Endothelial cell of umbilical vein (primary cell): Measurements from ENCODE around the gene TTC13. TPM values are rescaled to one million over a fixed set of nuclear protein-coding genes. Genes with fewer than 3 reads are reported as not detected.

ENCODE experiments used
- BruUV-seq: library from RNA; stranded (reverse); fragments of 400-500 nt; replicated peaks from 2 replicates; lab custom pipeline; 2021; lab: Mats Ljungman, UMichigan
- CTCF ChIA-PET: fragments of 300-600, 350-600 bp; sonication (Branson Sonifier 250); formaldehyde crosslinking; loops from one replicate; lab custom pipeline; 2021; ENCODE audit warnings: antibody characterized with exemption, inconsistent platforms; lab: Charles Lee
- POLR2A ChIA-PET: fragments of 300-600, 350-600 bp; sonication (Branson Sonifier 250); formaldehyde crosslinking; loops from one replicate; lab custom pipeline; 2021; ENCODE audit warnings: antibody characterized with exemption, inconsistent platforms; lab: Charles Lee
- DNase-seq: peaks from one replicate; pipeline ENCODE4 v3.0.0-alpha.2; 2011; ENCODE audit warnings: low read depth, low spot score
- FAIRE-seq: peaks from 2 replicates; lab custom pipeline; 2011; peaks lifted over from hg19 to GRCh38; lab: Jason Lieb, UNC
- H2AFZ ChIP-seq: 2 replicates; pipeline ENCODE4 v1.6.0; 2012; ENCODE audit warnings: low read depth, low read length, control low read depth, inconsistent platforms
- H3K27ac ChIP-seq: 2 replicates; pipeline ENCODE4 v1.5.1; 2011; ENCODE audit warnings: low read depth, mild to moderate bottlenecking, control low read depth, low read length, moderate library complexity; ENCODE audit not compliant: insufficient read depth
- H3K27me3 ChIP-seq, 2 experiments: 2 replicates each; pipeline versions ENCODE4 v1.6.0 to v1.6.1; 2011; ENCODE audit warnings: low read length in 2 of 2, mixed read lengths in 1 of 2; ENCODE audit not compliant: control insufficient read depth in 2 of 2, insufficient read depth in 2 of 2
- H3K36me3 ChIP-seq, 2 experiments: 2 replicates in 1 of 2; 3 replicates in 1 of 2; pipeline ENCODE4 v1.5.1; 2011; ENCODE audit warnings: low read length in 2 of 2, mild to moderate bottlenecking in 1 of 2, moderate library complexity in 1 of 2; ENCODE audit not compliant: control insufficient read depth in 2 of 2, insufficient read depth in 2 of 2; ENCODE audit errors: extremely low read depth in 1 of 2
- H3K4me1 ChIP-seq: 3 replicates; pipeline ENCODE4 v1.5.1; 2011; ENCODE audit warnings: mild to moderate bottlenecking, low read length; ENCODE audit not compliant: control insufficient read depth, insufficient read depth; ENCODE audit errors: extremely low read depth
- H3K4me2 ChIP-seq: 2 replicates; pipeline ENCODE4 v1.6.1; 2011; ENCODE audit warnings: low read length, control low read depth, mixed read lengths; ENCODE audit not compliant: insufficient read depth
- H3K4me3 ChIP-seq, 3 experiments: fragments of 200-600 bp in 1 of 3; sonication (generic), shearing (Covaris generic) in 1 of 3; replicated peaks in 1 of 3; 2 replicates each; pipeline ENCODE4 v1.5.1; 2011 to 2016; ENCODE audit warnings: control low read depth in 3 of 3, low read length in 3 of 3, mild to moderate bottlenecking in 2 of 3, inconsistent platforms in 1 of 3, low read depth in 1 of 3, moderate library complexity in 1 of 3; ENCODE audit not compliant: insufficient read depth in 1 of 3
- H3K79me2 ChIP-seq: 2 replicates; pipeline ENCODE4 v1.6.0; 2012; ENCODE audit warnings: low read length, inconsistent platforms; ENCODE audit not compliant: control insufficient read depth, insufficient read depth
- H3K9ac ChIP-seq: replicated peaks from 2 replicates; pipeline ENCODE3; 2011; ENCODE audit warnings: low read length, control low read depth; ENCODE audit not compliant: insufficient read depth; ENCODE audit errors: extremely low read depth
- H3K9me1 ChIP-seq: replicated peaks from 3 replicates; pipeline ENCODE4 v1.6.0; 2011; ENCODE audit warnings: mild to moderate bottlenecking, low read length; ENCODE audit not compliant: control insufficient read depth, insufficient read depth; ENCODE audit errors: extremely low read depth
- H3K9me3 ChIP-seq: replicated peaks from 2 replicates; pipeline ENCODE4 v1.5.1; 2012; ENCODE audit warnings: low read length, inconsistent platforms; ENCODE audit not compliant: control insufficient read depth, insufficient read depth
- H4K20me1 ChIP-seq: replicated peaks from 2 replicates; pipeline ENCODE3; 2011; ENCODE audit warnings: mild to moderate bottlenecking, low read length; ENCODE audit not compliant: control insufficient read depth, insufficient read depth; ENCODE audit errors: extremely low read depth
- CTCF ChIP-seq, 2 donors: IDR thresholded peaks; 1 replicate in 1 of 2; 2 replicates in 1 of 2; pipeline ENCODE4 v1.5.1; 2011; ENCODE audit warnings: low read length in 2 of 2, mild to moderate bottlenecking in 2 of 2, moderate library complexity in 2 of 2, control low read depth in 1 of 2, inconsistent platforms in 1 of 2, low read depth in 1 of 2; ENCODE audit not compliant: insufficient read depth in 1 of 2; ENCODE audit errors: extremely low read depth in 1 of 2
- EZH2 ChIP-seq: IDR thresholded peaks from 2 replicates; pipeline ENCODE4 v1.6.1; 2012; ENCODE audit warnings: borderline replicate concordance, low read depth, mild to moderate bottlenecking, moderate library complexity, low read length, inconsistent platforms; ENCODE audit not compliant: severe bottlenecking
- FOS ChIP-seq: IDR thresholded peaks from 2 replicates; pipeline ENCODE4 v1.6.1; 2011; ENCODE audit warnings: mild to moderate bottlenecking, low read length, moderate library complexity, borderline replicate concordance; ENCODE audit not compliant: insufficient read depth
- GATA2 ChIP-seq: IDR thresholded peaks from 2 replicates; pipeline ENCODE4 v1.7.0; 2011; ENCODE audit warnings: low read depth, mild to moderate bottlenecking, moderate library complexity, mixed read lengths, low read length; ENCODE audit not compliant: insufficient read length, insufficient read depth
- JUN ChIP-seq: IDR thresholded peaks from 2 replicates; pipeline ENCODE4 v1.6.1; 2011; ENCODE audit warnings: borderline replicate concordance, low read depth; ENCODE audit not compliant: insufficient read length, insufficient read depth
- MYC ChIP-seq: IDR thresholded peaks from one replicate; pipeline ENCODE4 v1.6.1; 2011; ENCODE audit warnings: mild to moderate bottlenecking, low read depth, low read length
- POLR2A ChIP-seq: IDR thresholded peaks from 2 replicates; pipeline ENCODE4 v1.6.1; 2012; ENCODE audit warnings: low read depth, mild to moderate bottlenecking, control low read depth, low read length
- POLR2AphosphoS5 ChIP-seq: IDR thresholded peaks from 2 replicates; pipeline ENCODE4 v1.6.1; 2012; ENCODE audit warnings: low read depth, mild to moderate bottlenecking, control low read depth, low read length, moderate library complexity; ENCODE audit not compliant: insufficient read depth
- dilution Hi-C: fragments of 300-500 bp; cut with MboI; formaldehyde crosslinking; loops from one replicate; pipeline ENCODE4 v1.15.0; 2019; ENCODE audit warnings: low sequenced_read_pairs; ENCODE audit not compliant: extremely low pct_ligation_motif_present
- intact Hi-C: fragments of 100-400 bp; cut with micrococcal nuclease; formaldehyde crosslinking; loops from one replicate; pipeline ENCODE4 v1.10.0; 2022
- polyA plus RNA-seq, 4 experiments: library from polyadenylated mRNA; depleted of rRNA in 3 of 4; stranded (reverse) in 3 of 4; unstranded in 1 of 4; fragments of >200 nt; gene quantifications; 2 replicates each; pipeline versions ENCODE4 v1.2.1 to v1.2.3, GENCODE V29; 2011 to 2012; ENCODE audit warnings: missing spikeins in 1 of 4
- total RNA-seq: library from RNA; stranded (reverse); gene quantifications from 2 replicates; pipeline ENCODE4 v1.2.3, GENCODE V29; 2021
- TF ChIP-seq, protein P1 (sequence below): IDR thresholded peaks from 2 replicates; pipeline ENCODE4 v1.6.1; 2011; ENCODE audit not compliant: insufficient read depth, insufficient read length

Gene TTC13
- total and polyA plus RNA-seq, 2 donors (not counting 3 experiments of a cell fraction or from before 2014, with no cell fraction given) = 8.8 to 23.9 TPM

- ChIA-PET POLR2A (no interaction called here), CTCF (interaction anchor here (1.3 kb wide), 1 partner anchor 11 kb away, joined by 4 read pairs; no protein-coding TSS in a partner anchor)
Measured at GRCh38 chr1:230861489-230861888, 117.2 kb downstream of the TTC13 start.

More at GRCh38 chr1:230861489-230861888, 117.2 kb downstream of the TTC13 start:
- dilution Hi-C loops (no loop called here), intact Hi-C loops (no loop called here)
- DNase-seq (no peak), FAIRE-seq (no peak)
- H3K27ac ChIP-seq = no peak overlapping the region
- no peaks in the 10 kb centered on the region for H3K9me1 ChIP-seq
- no peak overlapping the region for H3K4me2 ChIP-seq
- no TSS peak for BruUV-seq
- H3K79me2 ChIP-seq = no peaks in the 10 kb centered on the region
- H4K20me1 ChIP-seq = no peaks in the 10 kb centered on the region
- H3K4me1 ChIP-seq = peaks cover 5% of the 10 kb centered on the region
- no peak overlapping the region for H3K9ac ChIP-seq
- no peak overlapping the region for H3K4me3 ChIP-seq
- no peaks in the 10 kb centered on the region for H3K36me3 ChIP-seq
- TF ChIP-seq FOS (no peak), POLR2A (no peak), EZH2 (no peak), CTCF (IDR thresholded peaks at IDR 0.05; ENCODE audit: extremely low read depth in 1 of 2, insufficient read depth in 1 of 2, low read depth in 1 of 2, low read length in 2 of 2) (no peak), GATA2 (no peak), JUN (no peak), MYC (no peak), POLR2AphosphoS5 (no peak)
- TF ChIP-seq, protein P1, sequence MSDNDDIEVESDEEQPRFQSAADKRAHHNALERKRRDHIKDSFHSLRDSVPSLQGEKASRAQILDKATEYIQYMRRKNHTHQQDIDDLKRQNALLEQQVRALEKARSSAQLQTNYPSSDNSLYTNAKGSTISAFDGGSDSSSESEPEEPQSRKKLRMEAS = no peak
- no peaks in the 10 kb centered on the region for H3K27me3 ChIP-seq
- no peaks in the 10 kb centered on the region for H3K9me3 ChIP-seq
- no peak overlapping the region for H2AFZ ChIP-seq
